Mucosa of stomach (tissue), 1 donor: ENCODE data around the gene SLC16A1.
A peak's percentile ranks its signal among the peaks of the same experiment; 100 is the strongest.
"Not testable (repeated sequence)": the region's sequence is repeated elsewhere in the genome, so short reads cannot be mapped to it uniquely, and the experiment has no call there.

Experiments
- H3K27me3 ChIP-seq: one replicate; pipeline ENCODE4 v1.7.0; 2013; ENCODE audit warnings: mild to moderate bottlenecking, low read length; ENCODE audit not compliant: control insufficient read depth, insufficient read depth
- H3K36me3 ChIP-seq: one replicate; pipeline ENCODE4 v1.7.0; 2013; ENCODE audit warnings: low read length; ENCODE audit not compliant: control insufficient read depth, insufficient read depth
- H3K4me1 ChIP-seq: one replicate; pipeline ENCODE4 v1.7.0; 2013; ENCODE audit warnings: mild to moderate bottlenecking, low read length; ENCODE audit not compliant: control insufficient read depth, insufficient read depth
- H3K4me3 ChIP-seq: one replicate; pipeline ENCODE4 v1.7.0; 2013; ENCODE audit warnings: low read length
- H3K9ac ChIP-seq: one replicate; pipeline ENCODE4 v1.7.0; 2013; ENCODE audit warnings: mild to moderate bottlenecking, low read length, moderate library complexity
- H3K9me3 ChIP-seq: one replicate; pipeline ENCODE4 v1.7.0; 2013; ENCODE audit warnings: mild to moderate bottlenecking, low read length, moderate library complexity; ENCODE audit not compliant: control insufficient read depth
- donor health status: Pancreatic carcinoma.

Gene SLC16A1

DNA sequence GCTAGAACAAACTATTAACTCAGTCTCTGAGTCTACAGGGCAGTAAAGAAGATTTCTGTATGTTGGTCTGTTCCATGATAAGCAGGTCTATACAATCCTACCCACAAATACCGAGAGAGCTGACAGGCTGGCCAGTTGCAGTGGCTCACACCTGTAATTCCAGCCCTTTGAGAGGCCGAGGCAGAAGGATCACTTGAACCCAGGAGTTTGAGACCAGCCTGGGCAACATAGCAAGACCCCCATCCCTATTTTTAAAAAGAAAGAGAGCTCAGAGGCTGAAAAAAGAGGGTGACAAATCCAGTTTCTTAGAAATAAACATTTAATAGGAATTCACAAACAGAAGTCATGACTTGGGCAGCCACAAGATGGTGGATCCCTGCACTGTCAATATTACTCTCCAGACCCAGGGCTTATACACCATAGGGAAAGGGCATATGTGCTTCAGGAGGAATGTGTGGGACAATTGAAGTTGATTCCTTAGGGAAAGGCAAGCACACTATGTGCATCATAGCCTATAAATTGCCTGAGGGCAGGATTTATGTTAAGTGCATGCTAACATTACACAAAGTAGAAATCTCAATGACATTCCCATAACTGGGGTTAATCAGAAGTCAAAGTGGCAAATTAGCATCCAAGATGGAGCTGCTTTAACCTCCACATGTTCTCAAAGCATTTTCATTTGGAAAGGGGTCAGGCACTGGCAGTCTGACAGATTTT lies 66.8 kb downstream of the SLC16A1 start:
- no peaks in the 10 kb centered on the region for H3K36me3 ChIP-seq
- peaks cover 22% of the 10 kb centered on the region for H3K4me1 ChIP-seq
- H3K27me3 ChIP-seq, result no peaks in the 10 kb centered on the region
- no peaks in the 10 kb centered on the region for H3K9me3 ChIP-seq
- no peak overlapping the region for H3K4me3 ChIP-seq
- no peak overlapping the region for H3K9ac ChIP-seq

DNA sequence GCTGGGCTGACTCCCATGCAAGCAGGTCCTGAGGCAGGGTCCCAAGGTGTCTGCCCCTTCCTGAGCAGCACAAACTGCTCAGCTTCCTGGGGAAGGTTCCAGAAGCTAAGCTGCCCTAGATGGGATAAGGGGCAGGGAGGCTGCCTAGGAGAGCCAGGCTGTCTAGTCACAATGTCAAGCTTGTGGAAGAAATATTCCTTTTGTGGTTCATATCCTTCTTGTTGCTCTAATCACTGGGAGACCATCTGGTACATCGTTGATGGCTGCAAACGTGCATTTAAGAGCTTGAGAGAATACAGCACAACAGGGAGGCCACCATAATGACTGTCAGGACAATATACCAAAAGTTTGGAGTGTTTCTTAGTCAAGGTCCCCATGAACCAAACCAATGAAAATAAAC lies 67.4 kb downstream of the SLC16A1 start:
- Histone ChIP-seq H3K36me3 (no peaks in the 10 kb centered on the region), H3K27me3 (no peaks in the 10 kb centered on the region), H3K4me1 (peaks cover 22% of the 10 kb centered on the region), H3K9me3 (no peaks in the 10 kb centered on the region), H3K9ac (no peak overlapping the region), H3K4me3 (no peak overlapping the region)

DNA sequence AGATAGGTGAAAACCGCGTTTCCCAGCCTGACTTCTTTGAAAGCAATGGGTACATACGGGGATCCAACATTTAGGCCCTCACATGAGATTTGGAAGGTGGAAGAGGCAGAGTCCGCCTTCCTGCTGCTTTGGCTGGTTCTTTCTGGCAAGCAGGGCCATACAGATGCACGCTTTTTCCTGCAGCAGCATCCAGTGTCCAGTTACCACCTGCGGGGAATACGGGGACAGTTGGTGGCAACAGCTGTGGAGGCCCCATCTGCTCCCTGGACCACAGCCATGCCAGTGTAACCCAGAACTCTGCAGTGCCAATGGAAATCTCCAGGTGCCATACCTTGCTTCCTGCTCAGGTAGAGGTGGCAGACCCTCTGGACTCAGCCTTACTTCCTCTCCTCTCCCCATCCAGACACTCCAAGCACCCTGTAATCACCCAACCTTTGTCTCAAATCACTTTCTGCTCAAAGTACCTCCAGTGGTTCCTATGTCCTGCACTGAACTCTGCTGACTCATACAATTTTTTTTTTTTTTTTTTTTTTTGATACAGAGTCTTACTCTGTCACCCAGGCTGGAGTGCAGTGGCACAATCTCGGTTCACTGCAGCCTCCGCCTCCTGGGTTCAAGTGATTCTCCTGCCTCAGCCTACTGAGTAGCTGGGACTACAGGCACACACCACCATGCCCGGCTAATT lies 68.3 kb downstream of the SLC16A1 start:
- no peaks in the 10 kb centered on the region for H3K36me3 ChIP-seq
- H3K27me3 ChIP-seq, result no peaks in the 10 kb centered on the region
- no peaks in the 10 kb centered on the region for H3K9me3 ChIP-seq
- H3K9ac ChIP-seq, result no peak overlapping the region
- H3K4me1 ChIP-seq, result peaks cover 27% of the 10 kb centered on the region
- H3K4me3 ChIP-seq, result no peak overlapping the region

DNA sequence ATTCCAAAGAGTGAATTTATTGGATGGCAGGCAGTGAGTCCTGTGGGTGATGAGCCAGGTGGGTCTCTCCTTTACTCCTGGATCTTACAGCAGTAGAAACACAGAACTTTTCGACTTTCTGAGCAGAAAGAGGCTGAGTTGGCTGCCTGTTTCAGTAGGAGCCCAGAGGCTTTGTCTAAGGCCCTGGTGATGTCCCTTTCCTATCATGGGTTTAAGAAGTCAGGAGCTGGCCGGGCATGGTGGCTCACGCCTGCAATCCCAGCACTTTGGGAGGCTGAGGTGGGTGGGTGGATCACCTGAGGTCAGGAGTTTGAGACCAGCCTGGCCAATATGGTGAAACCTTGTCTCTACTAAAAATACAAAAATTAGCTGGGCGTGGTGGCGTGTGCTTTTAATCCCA lies 71.0 kb downstream of the SLC16A1 start:
- H3K9ac ChIP-seq, H3K27me3 ChIP-seq, H3K4me3 ChIP-seq, H3K9me3 ChIP-seq, H3K36me3 ChIP-seq: not testable (repeated sequence)
- peaks cover 48% of the 10 kb centered on the region for H3K4me1 ChIP-seq

DNA sequence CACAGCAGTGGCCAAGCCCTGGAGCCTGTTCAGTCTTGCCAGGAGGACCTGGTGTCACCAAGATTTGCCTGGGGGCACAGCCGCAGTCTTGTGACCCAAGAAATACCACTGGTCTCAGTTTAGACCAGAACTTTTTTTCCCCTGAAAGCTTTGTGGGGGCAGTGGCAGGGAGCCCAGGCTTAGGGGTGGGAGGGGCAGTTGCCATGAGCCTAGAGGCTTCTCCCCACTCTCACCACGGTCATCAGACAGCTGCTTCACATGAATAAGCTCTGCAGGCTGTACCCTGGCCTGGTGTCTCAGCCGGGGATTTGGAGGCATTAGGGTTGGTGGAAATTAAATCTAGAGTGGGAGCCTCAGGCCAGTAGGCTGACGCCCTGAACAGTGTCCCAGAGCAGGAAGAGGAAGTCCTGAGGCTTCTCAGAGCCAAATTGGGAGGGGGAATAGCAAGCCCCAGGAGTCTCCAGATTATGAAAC lies 73.7 kb downstream of the SLC16A1 start:
- no peaks in the 10 kb centered on the region for H3K36me3 ChIP-seq
- H3K9ac ChIP-seq, result peak overlapping the region; percentile 79
- H3K4me1 ChIP-seq, result peaks cover 44% of the 10 kb centered on the region
- H3K4me3 ChIP-seq, result no peak overlapping the region
- H3K27me3 ChIP-seq, result no peaks in the 10 kb centered on the region
- no peaks in the 10 kb centered on the region for H3K9me3 ChIP-seq

DNA sequence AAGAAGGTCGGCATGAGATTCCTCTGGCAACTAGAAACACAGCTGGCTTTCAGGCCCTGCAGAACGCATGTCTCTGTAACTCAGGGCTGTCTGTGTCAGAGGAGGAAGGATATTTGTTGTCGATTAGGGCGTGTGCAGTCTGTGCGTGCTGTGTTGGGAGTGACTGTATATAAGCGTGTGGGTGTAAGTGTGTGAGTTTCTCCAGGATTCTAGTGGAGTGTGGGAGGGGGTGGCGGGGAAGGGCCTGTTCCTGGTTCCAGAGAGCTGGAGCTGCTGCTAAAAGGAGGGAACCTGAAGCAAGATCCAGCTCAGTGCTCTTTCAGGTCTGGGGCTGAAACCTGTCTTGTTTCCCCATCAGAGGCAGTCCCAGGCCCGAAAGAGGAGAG lies 74.3 kb downstream of the SLC16A1 start:
- H3K4me1 ChIP-seq, result peaks cover 40% of the 10 kb centered on the region
- no peak overlapping the region for H3K4me3 ChIP-seq
- no peaks in the 10 kb centered on the region for H3K27me3 ChIP-seq
- peak overlapping the region; percentile 79 for H3K9ac ChIP-seq
- H3K36me3 ChIP-seq, result no peaks in the 10 kb centered on the region
- no peaks in the 10 kb centered on the region for H3K9me3 ChIP-seq

DNA sequence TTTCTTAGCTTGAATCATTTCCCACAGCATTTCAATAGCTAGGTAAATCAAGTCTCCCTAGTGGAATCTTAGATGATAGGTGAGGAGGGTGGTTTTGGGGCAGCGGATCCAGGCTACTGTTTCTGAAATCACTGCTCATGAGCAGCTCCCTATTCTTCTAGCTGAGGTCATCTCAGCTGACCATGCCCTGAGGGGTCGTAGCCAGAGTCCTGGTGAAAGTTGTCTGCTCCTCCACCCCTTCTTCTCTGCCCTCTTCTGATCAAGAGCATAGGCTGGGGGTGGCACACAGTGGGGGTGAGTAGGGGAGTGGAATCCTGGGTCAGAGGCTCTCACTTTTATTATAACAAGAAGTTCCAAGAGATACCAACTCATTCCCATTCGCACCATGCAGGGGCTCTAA lies 76.2 kb downstream of the SLC16A1 start:
- no peak overlapping the region for H3K9ac ChIP-seq
- H3K4me1 ChIP-seq, result peaks cover 26% of the 10 kb centered on the region
- no peaks in the 10 kb centered on the region for H3K36me3 ChIP-seq
- no peaks in the 10 kb centered on the region for H3K9me3 ChIP-seq
- no peak overlapping the region for H3K4me3 ChIP-seq
- H3K27me3 ChIP-seq, result no peaks in the 10 kb centered on the region

DNA sequence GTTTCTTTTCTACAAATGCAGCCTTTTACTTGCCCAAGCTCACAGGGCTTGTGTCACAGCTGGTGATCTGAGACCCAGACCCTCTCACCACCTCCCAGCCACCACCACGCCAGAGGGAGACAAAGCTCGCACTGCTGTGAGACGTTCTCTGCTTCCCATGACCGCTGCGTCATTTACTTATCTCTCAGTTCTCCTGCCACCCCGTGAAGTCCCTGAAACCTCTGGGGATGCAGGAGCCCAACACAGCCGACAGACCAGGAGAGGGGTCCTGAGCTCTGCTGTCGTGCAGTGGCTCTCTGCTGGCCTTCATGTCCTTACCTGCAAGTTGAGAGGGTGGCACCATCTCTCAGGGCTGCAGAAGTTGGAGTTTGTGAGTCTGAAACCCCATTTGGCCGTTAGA lies 77.7 kb downstream of the SLC16A1 start:
- peaks cover 26% of the 10 kb centered on the region for H3K4me1 ChIP-seq
- no peaks in the 10 kb centered on the region for H3K27me3 ChIP-seq
- H3K4me3 ChIP-seq, result no peak overlapping the region
- no peaks in the 10 kb centered on the region for H3K9me3 ChIP-seq
- no peak overlapping the region for H3K9ac ChIP-seq
- no peaks in the 10 kb centered on the region for H3K36me3 ChIP-seq

DNA sequence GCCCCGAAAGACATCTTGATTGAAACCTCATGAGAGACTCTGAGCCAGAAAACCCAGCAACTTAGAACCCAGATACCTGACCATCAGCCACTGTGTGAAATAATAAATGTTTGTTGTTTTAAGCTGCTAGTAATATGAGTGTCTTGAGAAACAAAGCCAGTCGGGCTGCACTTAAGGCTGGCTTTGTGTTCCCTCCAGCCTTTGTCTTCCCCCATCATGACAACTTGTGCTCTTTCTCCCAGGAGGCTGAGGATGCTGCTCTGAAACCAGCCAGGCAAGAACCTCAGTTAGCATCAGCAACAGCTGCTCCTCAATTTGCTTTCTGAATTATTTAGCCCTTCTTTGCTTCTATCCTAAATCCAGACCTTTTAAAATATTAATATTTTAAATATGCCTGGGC lies 78.2 kb downstream of the SLC16A1 start:
- Histone ChIP-seq H3K4me1 (peaks cover 22% of the 10 kb centered on the region), H3K27me3 (no peaks in the 10 kb centered on the region), H3K9me3 (no peaks in the 10 kb centered on the region), H3K4me3 (no peak overlapping the region), H3K36me3 (no peaks in the 10 kb centered on the region), H3K9ac (no peak overlapping the region)

DNA sequence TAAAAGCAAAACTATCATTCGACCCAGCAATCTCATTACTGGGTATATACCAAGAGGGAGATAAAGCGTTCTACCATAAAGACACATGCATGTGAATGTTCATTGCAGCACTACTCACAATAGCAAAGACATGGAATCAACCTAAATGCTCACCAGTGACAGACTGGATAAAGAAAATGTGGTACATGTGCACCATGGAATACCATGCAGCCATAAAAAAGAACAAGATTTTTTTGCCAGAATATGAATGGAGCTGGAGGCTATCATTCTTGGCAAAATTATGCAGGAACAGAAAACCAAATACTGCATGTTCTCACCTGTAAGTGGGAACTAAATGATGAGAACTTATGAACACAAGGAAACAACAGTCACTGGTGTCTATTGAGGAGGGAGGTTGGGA lies 79.7 kb downstream of the SLC16A1 start:
- H3K36me3 ChIP-seq, result no peaks in the 10 kb centered on the region
- H3K9ac ChIP-seq, result no peak overlapping the region
- no peak overlapping the region for H3K4me3 ChIP-seq
- peaks cover 7% of the 10 kb centered on the region for H3K4me1 ChIP-seq
- no peaks in the 10 kb centered on the region for H3K9me3 ChIP-seq
- H3K27me3 ChIP-seq, result no peaks in the 10 kb centered on the region

DNA sequence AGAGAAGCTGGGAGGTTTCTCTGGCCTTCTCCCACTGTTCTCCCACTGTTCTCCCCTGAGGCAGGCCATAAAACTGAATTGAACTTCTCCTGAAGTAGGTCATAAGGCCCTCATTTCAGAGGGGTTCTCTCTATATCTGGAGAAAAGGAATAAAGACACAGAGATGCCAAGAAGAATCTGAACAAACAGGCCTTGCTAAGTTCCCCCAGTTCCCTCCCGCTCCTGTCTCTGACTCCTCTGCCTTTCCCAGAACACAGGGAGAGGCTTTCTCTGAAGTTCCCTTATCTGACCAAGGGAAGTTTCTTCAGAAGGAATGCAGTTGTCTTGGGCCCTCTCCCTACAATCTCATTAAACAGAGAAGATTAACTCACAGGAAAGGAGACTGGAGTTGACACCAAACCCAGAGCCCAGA lies 83.4 kb downstream of the SLC16A1 start:
- Histone ChIP-seq H3K27me3 (no peaks in the 10 kb centered on the region), H3K9ac (no peak overlapping the region), H3K36me3 (no peaks in the 10 kb centered on the region), H3K9me3 (no peaks in the 10 kb centered on the region), H3K4me1 (peaks cover 9% of the 10 kb centered on the region), H3K4me3 (no peak overlapping the region)

DNA sequence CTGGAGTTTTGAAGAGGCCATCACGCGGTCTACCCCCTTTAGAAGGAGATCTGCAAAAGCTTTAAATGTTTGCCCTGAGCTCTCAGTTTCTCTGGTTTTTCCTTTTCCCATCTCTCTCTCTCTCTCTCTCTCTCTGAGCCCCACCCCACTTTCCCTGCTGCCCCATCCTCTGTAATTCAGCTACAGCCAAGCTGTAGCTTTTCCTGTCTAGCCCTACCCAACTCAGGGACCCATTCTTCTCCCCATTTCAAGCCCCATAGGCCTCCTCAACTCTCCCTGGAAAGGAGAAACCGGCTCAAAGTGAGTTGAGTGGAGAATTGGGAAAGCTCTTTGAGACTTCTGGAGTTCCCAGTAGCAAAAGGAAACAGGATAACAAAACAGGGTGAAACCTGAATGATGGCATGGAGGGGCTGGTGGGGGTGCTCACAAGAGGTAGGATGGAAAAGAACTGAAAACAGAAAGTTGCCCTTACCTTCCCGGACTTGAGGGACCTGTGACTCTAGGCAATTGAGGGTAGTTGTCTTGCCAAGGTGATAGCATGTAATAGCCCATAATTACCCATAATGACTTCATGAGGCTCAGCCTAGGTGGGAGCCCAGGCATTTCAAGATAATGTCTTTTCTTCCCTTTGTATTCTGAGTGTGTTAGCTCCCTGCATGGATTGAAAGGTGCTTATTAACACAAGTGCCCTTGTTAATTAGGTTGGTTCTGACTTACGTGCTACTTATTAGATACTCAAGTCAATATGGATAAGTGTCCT lies 84.9 kb downstream of the SLC16A1 start:
- Histone ChIP-seq H3K9ac (no peak overlapping the region), H3K4me3 (no peak overlapping the region), H3K27me3 (no peaks in the 10 kb centered on the region), H3K4me1 (peaks cover 9% of the 10 kb centered on the region), H3K9me3 (no peaks in the 10 kb centered on the region), H3K36me3 (no peaks in the 10 kb centered on the region)
